Hepatic stellate cell (primary cell): ENCODE measurements around the gene LRRC75B.
A peak's percentile ranks its signal among the peaks of the same experiment; 100 is the strongest.
"Not testable (repeated sequence)": the region's sequence is repeated elsewhere in the genome, so short reads cannot be mapped to it uniquely, and the experiment has no call there.

ENCODE experiments used
- DNase-seq: peaks from one replicate; pipeline ENCODE4 v3.0.0; 2011; ENCODE audit warnings: low spot score

LRRC75B gene

GRCh38 chr22:24602105-24602749, 9.4 kb upstream of the LRRC75B start:
- not testable (repeated sequence) for DNase-seq

DNA sequence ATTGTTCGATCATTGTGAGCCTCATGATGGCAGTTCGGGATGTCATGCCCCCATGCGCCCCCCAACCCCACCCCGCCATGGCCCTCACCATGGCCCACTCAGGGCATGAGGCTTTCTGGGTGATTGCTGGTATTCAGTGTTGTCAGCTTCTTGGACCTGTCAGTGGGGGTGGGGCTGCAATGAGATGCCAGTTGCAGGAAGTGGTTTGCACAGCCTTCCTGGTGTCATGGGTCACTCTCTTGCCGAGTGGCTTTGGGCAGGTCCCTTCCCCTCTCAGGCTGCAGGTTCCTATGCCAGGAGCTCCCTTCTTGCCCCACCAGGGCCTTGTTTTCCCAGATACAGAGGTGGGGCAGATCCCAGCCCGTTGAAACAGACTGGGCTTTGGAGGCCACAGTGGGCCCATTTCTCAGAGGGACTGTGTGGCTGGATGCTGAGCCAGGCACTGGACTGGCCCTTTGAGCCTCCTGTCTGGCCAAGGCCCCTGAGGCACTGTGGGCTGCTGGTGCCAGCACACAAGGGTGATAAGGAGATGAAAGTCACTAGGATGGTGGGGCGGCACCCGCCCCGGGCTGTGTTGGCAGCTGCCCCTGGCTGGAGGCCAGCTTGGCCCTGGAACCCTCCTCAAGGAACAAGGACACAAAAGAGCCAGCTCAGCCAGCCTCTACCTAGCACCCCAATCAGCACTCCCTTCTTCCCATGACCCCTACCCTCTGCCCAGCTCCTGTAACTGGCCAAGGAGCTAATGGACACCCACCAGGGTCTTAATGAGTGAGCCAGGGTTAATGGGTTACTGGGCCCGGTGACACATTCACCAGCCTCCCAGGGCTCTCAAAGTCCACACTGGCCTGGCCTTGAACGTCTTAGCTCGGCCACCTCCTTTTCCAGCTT, 8.6 kb upstream of the LRRC75B start:
- DNase-seq, result no peak

DNA sequence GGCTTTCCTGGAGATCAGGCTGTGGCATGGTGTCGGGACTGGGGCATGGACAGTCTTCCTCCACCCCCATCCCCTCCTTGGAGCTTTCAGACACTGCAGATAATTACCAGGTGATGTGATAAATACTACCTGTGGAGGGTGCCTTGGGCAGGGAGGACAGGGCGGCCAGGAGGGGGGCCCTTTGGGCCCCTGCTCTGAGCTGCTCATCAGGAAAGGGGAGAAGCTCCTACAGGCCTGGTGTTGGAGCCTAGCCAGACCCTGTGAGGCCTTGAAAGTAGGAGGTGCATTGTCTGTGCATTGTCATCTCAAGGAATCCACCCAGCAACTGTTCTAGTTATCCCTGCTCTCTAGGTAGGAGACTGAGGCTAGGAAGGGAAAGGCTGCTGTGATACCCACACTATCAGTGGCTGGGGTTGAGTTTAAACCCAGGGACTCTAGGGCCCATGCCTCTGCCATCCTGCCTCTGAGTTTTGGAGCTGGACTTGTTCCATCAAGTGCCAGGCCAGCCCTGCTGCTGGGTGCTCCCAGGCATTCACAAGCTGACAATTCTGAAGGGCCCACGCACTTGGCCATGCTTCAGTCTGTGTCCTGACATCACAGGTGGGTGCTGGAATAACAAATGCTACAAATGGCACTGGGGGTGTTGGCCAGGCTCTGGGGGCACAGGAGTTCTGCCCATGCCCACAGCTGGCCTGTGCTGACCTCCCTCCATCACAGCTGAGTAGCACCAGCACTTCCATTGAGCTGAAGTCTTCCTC, 7.3 kb upstream of the LRRC75B start:
- DNase-seq, result not testable (repeated sequence)

GRCh38 chr22:24599514-24599913, 6.6 kb upstream of the LRRC75B start:
- no peak for DNase-seq

GRCh38 chr22:24597076-24597475, 4.2 kb upstream of the LRRC75B start:
- not testable (repeated sequence) for DNase-seq

DNA sequence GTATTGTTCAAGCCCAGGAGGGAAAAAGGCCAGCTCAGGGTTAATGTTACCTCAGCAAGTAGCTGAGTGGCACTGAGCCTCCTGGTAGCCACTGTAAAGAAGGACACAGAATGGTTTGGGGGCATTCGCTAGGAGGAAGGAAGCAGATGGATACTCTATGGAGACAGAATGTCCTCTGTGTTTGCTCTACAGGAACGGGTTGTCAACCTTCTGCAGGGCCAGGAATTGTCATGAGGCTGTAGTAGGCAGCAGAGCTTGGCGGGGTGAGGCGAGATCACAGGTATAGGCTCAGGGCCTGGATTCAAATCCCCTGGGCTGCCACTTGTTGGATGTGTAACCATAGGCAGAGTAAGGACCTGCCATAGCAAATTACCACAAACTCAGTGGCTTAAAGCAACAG, 3.0 kb upstream of the LRRC75B start:
- DNase-seq, result no peak

DNA sequence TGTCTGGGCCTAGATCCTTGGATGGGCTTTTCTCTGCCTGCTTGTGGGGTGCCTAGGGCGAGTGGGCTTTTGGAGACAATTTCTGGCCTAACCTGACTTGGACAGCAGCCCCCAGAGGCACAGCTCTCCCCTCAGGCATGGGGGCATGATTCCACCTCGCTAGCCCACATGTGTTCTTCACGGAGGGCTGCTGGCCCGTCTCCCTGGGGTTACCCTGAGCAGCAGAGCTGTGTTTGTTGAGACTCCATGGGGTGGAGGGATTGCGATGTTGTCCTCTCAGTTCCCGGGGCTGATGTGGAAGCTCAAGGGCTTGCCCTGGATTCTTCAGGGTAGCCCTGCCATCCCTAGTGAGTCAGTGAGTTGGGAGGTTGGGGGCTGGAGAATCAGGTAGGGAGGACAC, 2.4 kb upstream of the LRRC75B start:
- no peak for DNase-seq

DNA sequence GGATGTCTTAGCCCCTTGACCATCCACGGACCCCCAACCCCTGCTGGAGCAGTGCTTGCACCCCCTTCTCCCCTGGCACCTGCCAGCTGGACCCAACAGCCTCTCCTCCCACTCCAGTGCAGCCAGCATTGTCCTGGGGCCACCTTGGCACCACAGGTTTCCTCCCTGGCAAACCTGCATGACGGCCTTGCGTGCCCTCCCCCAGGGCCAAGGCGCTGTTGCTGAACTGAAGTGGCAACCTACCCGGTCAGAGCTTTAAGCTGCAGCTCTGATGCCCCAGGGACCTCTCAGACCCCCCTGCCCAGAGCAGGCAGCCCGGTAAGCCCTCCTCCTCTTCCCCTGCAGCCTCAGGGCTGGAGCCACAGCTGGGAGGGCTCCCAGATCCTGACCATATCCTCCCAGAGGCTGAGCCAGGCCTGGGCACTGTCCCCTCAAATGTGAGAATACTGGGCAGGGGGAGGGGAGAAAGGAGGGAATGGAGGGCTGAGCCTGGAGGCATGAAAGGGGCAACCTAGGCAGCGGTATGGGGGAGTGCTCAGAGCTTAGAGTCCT, 1.8 kb upstream of the LRRC75B start:
- DNase-seq, result no peak

DNA sequence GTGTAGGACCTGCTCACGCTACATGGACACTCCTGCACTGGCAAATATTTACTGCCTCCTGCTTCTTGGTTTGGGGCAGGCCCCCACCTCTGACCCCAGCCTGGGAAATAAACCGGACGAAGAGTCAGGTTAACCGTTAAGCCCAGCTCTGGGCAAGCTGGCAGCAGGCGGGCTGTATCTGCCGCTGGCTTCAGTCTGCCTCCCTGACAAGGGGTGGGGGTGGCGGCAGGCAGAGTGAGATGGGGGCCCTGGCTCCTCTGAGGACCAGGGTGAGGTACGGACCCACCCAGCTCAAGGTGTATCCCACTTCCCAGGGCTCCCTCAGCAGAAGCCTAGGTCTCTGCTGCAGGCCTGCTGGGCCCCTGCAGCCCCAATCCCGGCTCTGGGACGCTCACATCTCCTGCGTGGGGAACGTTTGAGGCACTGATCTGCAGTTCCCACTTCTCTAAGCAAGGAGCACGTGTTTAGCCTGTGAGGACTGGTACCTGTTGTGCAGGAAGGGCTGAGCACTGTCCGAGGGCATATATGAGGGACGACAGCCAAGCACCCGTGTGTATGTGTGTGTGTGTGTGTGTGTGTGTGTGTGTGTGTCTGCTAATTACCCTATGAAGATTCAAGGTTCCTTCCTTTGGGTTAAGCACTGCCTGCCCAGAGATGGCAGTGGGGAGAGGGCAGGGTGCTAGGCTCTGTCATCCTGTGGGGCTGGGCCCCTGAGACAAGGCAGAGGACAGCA, 1.1 kb upstream of the LRRC75B start:
- DNase-seq, result no peak

GRCh38 chr22:24593559-24593835, 624 bp upstream of the LRRC75B start:
- not testable (repeated sequence) for DNase-seq

DNA sequence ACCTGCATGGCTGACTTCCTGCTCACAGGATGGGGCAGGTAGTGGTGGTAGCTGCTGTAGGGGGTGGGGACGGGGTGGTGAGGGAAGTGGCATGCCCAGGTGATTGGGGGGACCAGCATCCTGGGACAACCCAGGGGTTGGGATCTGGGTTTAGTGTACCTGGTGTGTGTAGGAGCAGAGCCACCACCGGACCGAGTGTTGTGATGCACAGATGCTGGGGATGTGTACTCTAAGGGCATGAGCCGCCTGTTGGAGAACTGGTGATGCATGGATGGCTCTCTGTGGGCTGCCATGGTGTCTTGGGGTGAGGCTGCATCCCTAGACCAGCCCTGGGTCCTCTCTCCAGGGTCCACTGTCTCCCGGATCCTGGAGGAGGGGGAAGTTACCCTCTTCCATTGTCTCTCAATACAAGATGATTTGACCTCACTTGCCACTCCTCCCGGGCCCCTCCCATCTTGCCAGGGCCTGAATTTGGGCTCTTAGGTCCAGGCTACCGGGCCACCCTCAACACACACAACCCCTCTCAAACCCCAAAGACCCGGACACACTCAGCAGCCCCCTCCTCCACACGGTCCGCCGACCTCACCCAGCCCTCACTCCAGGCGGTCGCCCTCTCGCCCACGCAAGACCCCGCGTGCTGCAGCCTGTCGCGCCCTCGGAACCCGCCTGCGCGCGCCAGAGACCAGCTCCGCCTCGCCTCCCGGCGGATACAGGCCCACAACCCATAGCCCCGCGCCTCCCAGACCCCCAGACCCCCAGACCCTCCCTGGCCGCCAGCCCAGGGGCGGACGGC, 619 bp downstream of the LRRC75B start:
- DNase-seq, result peak; percentile 45

DNA sequence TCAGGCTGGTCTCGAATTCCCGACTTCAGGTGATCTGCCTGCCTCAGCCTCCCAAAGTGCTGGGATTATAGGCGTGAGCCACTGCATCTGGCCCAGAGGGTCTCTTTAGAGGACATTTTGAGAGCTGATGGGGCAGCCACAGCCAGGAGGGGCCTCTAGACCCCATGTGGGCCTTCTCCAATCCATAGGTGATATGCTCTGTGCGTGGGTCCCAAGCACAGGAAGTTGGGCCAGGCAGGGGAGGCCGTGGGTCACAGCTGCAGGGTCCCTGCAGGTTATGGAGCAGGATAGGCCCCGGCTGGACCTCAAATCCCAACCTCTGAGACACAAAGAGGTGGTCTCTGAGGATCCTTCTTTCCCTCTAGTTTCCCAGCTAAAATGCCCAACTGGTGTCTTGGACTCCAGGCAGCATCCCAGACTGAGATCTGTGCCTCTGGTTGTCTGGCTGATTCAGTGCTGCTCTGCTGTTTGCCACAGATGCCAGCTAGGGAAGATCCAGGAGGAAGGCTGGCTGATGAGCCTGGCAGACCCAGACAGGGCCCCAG, 1.5 kb downstream of the LRRC75B start:
- no peak for DNase-seq

GRCh38 chr22:24590596-24591173, 2.2 kb downstream of the LRRC75B start:
- no peak for DNase-seq

DNA sequence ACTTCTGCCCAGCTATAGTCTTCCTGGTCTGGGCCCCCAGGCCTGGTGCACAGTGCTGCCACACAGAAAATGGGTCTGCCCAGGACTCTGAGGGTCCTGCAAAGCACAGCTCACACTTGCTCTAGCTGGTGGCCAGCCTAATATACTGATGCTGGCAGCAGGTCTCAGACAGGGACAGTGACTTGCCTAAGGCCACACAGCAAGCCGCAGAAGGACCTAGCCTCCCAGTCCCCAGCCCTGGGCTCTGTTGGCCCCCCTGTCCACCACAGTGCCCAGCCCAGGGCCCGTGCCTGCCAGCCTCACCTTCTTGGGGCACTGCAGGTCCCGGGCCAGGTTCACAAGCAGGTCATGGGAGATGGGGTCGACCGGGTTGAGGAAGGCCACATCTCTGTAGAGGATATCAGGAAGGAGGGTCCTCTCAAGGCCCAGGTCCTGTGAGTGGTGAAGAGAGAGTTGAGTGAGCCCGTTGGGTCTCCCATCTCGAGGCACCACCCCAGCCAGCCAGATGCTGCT, 3.3 kb downstream of the LRRC75B start:
- no peak for DNase-seq

DNA sequence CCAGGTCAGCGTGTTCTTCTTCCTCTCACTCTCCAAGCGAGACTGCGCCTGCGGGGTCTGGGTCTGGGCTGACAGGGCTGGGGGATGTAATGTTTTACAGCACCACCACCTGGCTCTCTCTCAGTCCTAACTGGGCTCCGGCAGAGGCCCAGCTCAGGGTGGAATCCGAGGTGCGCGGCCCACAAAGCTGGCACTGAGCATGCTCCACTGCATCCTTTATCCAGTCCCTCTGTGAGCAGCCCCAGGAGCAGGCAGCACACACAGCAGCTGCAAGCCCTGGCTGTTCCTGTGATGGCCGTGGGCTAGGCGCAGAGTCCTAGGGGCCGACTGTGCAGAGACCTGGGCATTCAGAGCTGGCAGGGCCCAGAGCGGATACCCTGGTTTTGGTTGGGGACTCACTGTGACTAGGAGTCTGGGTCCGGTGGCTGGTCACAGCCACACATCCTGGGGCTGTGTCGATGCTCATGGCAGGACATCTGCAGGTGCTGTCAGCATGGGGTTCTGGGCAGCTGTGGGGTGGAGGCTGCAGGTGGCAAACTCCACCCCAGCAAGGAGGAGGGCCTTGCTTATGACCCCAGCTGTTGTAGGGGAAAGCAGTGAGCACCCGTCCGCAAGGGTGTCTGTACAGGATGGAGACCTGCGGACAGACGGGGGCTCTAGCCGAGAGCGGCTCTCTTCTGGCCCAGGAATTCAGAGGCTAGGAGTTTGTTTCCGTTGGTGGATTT, 4.0 kb downstream of the LRRC75B start:
- DNase-seq, result no peak

- no peak for DNase-seq
These were observed 4.5 kb downstream of the LRRC75B start for GRCh38 chr22:24588381-24588756.

DNA sequence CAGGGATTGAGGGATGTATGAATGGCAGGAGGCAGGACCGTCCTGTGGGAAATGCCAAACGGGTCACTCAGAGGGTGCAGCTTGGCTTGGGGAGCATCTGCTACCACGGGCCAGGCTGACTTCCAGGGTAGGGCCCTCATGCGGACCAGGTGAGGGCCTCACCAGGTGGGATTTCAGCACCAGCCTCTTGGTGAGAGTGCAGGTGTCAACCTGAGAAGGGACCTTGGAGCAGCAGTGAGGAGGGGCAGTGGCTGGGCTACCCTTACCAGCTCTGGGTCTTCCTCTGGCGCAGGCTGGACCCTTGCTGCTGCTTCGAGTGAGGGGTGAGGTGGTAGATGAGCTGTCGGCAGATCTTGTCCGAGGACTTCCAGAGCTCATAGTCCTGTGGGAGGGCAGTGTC, 4.9 kb downstream of the LRRC75B start:
- no peak for DNase-seq

DNA sequence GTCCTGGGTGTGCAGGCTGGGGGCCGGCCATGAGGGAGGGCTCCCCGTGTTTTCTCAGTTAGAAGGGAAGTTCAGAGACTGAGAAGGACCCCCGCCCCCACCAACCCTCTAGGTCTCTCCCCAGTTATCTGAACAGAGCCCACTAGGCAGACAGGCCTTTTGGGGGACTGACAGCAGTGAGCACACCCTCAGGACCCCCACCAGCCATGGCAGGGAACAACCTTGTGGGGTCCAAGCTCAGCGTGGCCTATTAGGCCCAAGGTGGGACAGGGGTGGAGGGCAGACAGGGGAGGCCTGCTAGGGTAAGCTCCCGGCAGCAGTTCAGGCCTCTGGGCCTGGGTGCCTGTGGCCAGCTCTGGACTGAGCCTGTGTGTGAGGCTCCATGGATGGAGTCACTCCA, 5.6 kb downstream of the LRRC75B start:
- DNase-seq, result no peak

DNA sequence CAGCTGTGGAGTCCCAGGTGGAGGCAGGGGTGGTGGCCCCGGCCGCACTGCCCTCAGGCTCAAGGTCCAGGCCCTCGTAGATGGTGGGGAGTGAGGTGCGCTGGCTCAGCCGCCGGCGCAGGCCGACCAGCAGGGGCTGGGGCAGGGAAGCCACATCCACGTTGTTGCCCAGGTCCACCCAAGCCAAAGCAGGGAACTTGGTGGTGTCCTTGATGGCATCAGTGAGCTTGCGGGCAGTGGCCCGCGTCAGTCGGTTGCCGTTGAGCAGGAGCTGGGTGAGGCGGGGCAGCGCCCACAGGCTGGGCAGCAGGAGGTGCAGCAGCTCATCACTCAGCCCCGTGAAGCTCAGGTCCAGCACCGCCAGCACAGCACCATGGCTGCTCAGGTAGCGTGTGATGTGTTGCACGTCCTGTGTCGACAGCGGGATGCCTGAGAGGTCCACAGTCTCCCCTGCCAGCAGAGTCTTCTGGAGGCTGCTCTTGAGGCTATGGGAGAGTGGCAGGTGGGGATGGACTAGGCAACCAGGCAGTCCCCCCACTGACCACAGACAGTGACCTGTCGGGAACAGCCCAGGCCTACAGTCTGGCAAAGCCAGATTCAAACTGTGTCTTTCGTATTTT, 6.8 kb downstream of the LRRC75B start:
- DNase-seq, result no peak
